ENCODE results near the gene RCAN3.
"Not testable (repeated sequence)": the region's sequence is repeated elsewhere in the genome, so short reads cannot be mapped to it uniquely, and the experiment has no call there.

Gene RCAN3

GRCh38 chr1:24484199-24484598, 18.4 kb upstream of the RCAN3 start:
- FAIRE-seq: no peak
- DNase-seq (ENCODE audit: insufficient read length, low spot score): no peak
- TF ChIP-seq, protein P1, sequence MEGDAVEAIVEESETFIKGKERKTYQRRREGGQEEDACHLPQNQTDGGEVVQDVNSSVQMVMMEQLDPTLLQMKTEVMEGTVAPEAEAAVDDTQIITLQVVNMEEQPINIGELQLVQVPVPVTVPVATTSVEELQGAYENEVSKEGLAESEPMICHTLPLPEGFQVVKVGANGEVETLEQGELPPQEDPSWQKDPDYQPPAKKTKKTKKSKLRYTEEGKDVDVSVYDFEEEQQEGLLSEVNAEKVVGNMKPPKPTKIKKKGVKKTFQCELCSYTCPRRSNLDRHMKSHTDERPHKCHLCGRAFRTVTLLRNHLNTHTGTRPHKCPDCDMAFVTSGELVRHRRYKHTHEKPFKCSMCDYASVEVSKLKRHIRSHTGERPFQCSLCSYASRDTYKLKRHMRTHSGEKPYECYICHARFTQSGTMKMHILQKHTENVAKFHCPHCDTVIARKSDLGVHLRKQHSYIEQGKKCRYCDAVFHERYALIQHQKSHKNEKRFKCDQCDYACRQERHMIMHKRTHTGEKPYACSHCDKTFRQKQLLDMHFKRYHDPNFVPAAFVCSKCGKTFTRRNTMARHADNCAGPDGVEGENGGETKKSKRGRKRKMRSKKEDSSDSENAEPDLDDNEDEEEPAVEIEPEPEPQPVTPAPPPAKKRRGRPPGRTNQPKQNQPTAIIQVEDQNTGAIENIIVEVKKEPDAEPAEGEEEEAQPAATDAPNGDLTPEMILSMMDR (IDR thresholded peaks at IDR 0.05; ENCODE audit: insufficient read depth, missing control alignments): no peak

DNA sequence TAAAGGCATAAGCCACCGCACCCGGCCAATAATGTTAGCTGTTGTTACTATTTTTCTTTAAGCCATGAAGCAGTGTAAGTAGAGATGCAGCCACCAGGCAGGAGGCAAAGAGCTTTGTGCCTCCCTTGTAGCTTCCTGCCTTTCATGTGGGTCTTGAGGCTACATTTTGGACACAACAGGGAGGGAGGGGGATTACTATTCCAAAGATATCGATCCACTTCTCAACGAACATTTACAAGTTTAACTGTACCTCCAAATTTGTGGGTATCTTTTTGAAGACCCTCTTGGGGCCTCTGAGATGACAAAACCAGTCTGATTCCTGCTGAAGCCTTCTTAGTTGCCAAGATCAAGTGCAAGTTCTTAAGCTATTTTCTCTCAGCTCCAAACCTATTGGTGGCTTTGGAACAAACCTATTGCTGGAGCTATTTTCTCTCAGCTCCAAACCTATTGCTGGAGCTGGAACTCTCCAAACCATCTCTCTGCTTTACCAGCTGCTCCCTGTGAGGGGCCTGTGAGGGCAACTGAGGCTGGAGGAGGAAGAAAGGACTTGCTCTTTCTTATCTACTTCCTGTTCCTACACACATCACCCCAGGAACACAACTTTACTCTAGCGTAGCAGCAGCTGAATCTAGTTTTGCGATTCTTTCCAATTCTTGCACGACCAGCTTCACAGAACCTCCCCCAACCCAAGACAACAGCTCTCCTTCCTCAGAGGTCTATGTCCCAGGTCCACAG, 16.1 kb upstream of the RCAN3 start:
- TF ChIP-seq, protein P1 (IDR thresholded peaks at IDR 0.05; ENCODE audit: insufficient read depth, missing control alignments): no peak
- no peak for DNase-seq (ENCODE audit: insufficient read length, low spot score)
- no peak for FAIRE-seq

GRCh38 chr1:24487455-24487854, 15.2 kb upstream of the RCAN3 start:
- TF ChIP-seq, protein P1 (IDR thresholded peaks at IDR 0.05; ENCODE audit: insufficient read depth, missing control alignments): no peak
- DNase-seq (ENCODE audit: insufficient read length, low spot score): no peak
- FAIRE-seq: no peak

DNA sequence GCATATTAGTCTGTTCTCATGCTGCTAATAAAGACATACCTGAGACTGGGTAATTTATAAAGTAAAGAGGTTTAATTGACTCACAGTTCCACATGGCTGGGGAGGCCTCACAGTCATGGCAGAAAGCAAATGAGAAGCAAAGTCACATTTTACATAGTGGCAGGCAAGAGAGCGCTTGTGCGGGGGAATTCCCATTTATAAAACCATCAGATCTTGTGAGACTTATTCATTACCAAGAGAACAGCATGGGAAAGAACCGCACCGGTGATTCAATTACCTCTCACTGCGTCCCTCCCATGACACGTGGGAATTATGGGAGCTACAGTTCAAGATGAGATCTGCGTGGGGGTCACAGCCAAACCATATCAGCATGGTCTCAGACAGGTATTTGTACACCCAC, 14.5 kb upstream of the RCAN3 start:
- FAIRE-seq; DNase-seq (ENCODE audit: insufficient read length, low spot score): not testable (repeated sequence)

GRCh38 chr1:24489674-24490073, 13.0 kb upstream of the RCAN3 start:
- TF ChIP-seq, protein P1 (IDR thresholded peaks at IDR 0.05; ENCODE audit: insufficient read depth, missing control alignments): no peak
- no peak for DNase-seq (ENCODE audit: insufficient read length, low spot score)
- FAIRE-seq: no peak

- FAIRE-seq (no peak), DNase-seq (ENCODE audit: insufficient read length, low spot score) (no peak)
- TF ChIP-seq, protein P1 (IDR thresholded peaks at IDR 0.05; ENCODE audit: insufficient read depth, missing control alignments): no peak
These were observed 12.4 kb upstream of the RCAN3 start for GRCh38 chr1:24490101-24490781.

DNA sequence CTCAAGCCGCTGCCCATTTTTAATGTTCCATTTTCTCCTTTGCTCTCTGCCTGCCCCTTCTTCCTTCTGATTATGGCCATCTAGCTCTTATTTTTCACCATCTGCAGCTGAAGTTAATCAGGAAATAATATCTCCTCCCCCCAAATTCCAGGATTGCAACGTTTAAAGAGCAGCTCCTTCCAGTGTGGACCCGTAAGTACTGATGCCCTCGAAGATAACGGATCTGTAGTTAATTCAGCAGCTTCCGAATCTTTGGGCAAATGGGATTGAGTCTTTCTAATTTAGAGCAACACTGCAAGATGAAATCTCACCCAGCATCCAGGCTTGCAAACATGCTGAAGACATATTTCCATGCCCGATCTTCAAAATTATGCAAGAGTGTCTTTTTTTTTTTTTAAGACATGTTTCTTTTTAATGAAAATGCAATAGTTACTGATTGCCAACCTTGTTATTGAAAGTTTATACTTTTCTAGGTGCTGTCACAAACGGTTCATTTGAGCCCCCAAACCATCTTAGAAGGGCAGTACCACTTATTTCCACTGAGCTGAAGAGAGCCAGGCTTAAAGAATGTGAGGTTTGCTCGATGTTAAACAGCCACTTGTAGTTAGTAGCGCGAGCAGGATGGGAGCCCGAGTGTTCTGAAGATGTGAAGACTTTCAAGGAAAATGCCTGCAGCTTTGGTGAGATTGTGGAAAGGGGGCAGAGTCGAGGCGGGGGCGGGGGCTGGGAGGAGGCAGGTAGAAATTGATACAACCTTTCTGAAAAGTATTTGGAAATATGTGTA, 10.9 kb upstream of the RCAN3 start:
- DNase-seq (ENCODE audit: insufficient read length, low spot score): no peak
- TF ChIP-seq, protein P1 (IDR thresholded peaks at IDR 0.05; ENCODE audit: insufficient read depth, missing control alignments): no peak
- FAIRE-seq: no peak

GRCh38 chr1:24492935-24493334, 9.7 kb upstream of the RCAN3 start:
- not testable (repeated sequence) for DNase-seq (ENCODE audit: insufficient read length, low spot score); FAIRE-seq

All from D721Med (cell line).